ENCODE measurements around the gene ATP6AP2. TPM values are rescaled to one million over a fixed set of nuclear protein-coding genes. Genes with fewer than 3 reads are reported as not detected.

The ATP6AP2 gene
- total RNA-seq, 1 experiment from 2014 or later = 78.7 TPM

GRCh38 chrX:40653535-40653934 is 72.8 kb downstream of the ATP6AP2 start:
- DNase-seq (ENCODE audit: low spot score) (no peak), ATAC-seq (no peak)
- Mint-ChIP-seq H3K9me3 (no peaks in the 10 kb centered on the region), H3K27me3 (ENCODE audit: low read depth) (no peaks in the 10 kb centered on the region; the same call in 1 of the 2 replicates), H3K4me3 (no peak overlapping the region), H3K27ac (no peak overlapping the region), H3K4me1 (0 out of 2 replicates have a peak, but pooled peaks cover 2% of the 10 kb centered on the region), H3K36me3 (peaks cover 28% of the 10 kb centered on the region)
- POLR2A ChIA-PET = no interaction called here
- no peak for TF ChIP-seq NFYB (CRISPR knock-in tag; conservative IDR thresholded peaks at IDR 0.05; ENCODE audit: low read depth)
- no peak for TF ChIP-seq ZNF317 (CRISPR knock-in tag; IDR thresholded peaks at IDR 0.05; ENCODE audit: borderline replicate concordance, low read depth)
- TF ChIP-seq RELA (CRISPR knock-in tag; IDR thresholded peaks at IDR 0.05; ENCODE audit: borderline replicate concordance) = no peak
- no peak for TF ChIP-seq NR3C1 (CRISPR knock-in tag; conservative IDR thresholded peaks at IDR 0.05; ENCODE audit: low read depth)
- TF ChIP-seq ZNF396 (CRISPR knock-in tag; IDR thresholded peaks at IDR 0.05; ENCODE audit: borderline replicate concordance) = no peak
- no peak for TF ChIP-seq MXD4 (CRISPR knock-in tag; IDR thresholded peaks at IDR 0.05; ENCODE audit: borderline replicate concordance)
- TF ChIP-seq E2F4 (CRISPR knock-in tag; IDR thresholded peaks at IDR 0.05; ENCODE audit: borderline replicate concordance, low read depth) = no peak
- TF ChIP-seq, protein P1, sequence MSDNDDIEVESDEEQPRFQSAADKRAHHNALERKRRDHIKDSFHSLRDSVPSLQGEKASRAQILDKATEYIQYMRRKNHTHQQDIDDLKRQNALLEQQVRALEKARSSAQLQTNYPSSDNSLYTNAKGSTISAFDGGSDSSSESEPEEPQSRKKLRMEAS (CRISPR knock-in tag; IDR thresholded peaks at IDR 0.05) = no peak
- no peak for TF ChIP-seq PRDM15 (CRISPR knock-in tag; IDR thresholded peaks at IDR 0.05)
- no peak for TF ChIP-seq FOXP1 (CRISPR knock-in tag; IDR thresholded peaks at IDR 0.05; ENCODE audit: borderline replicate concordance)
- TF ChIP-seq, protein P2, sequence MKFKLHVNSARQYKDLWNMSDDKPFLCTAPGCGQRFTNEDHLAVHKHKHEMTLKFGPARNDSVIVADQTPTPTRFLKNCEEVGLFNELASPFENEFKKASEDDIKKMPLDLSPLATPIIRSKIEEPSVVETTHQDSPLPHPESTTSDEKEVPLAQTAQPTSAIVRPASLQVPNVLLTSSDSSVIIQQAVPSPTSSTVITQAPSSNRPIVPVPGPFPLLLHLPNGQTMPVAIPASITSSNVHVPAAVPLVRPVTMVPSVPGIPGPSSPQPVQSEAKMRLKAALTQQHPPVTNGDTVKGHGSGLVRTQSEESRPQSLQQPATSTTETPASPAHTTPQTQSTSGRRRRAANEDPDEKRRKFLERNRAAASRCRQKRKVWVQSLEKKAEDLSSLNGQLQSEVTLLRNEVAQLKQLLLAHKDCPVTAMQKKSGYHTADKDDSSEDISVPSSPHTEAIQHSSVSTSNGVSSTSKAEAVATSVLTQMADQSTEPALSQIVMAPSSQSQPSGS (CRISPR knock-in tag; IDR thresholded peaks at IDR 0.05; ENCODE audit: borderline replicate concordance, low read depth) = no peak
- TF ChIP-seq, protein P3, sequence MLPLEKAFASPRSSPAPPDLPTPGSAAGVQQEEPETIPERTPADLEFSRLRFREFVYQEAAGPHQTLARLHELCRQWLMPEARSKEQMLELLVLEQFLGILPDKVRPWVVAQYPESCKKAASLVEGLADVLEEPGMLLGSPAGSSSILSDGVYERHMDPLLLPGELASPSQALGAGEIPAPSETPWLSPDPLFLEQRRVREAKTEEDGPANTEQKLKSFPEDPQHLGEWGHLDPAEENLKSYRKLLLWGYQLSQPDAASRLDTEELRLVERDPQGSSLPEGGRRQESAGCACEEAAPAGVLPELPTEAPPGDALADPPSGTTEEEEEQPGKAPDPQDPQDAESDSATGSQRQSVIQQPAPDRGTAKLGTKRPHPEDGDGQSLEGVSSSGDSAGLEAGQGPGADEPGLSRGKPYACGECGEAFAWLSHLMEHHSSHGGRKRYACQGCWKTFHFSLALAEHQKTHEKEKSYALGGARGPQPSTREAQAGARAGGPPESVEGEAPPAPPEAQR (CRISPR knock-in tag; IDR thresholded peaks at IDR 0.05) = no peak
- no peak for TF ChIP-seq HMGXB4 (CRISPR knock-in tag; IDR thresholded peaks at IDR 0.05)
- no peak for TF ChIP-seq NR1H2 (CRISPR knock-in tag; IDR thresholded peaks at IDR 0.05)
- no peak for TF ChIP-seq ZNF512 (CRISPR knock-in tag; IDR thresholded peaks at IDR 0.05; ENCODE audit: borderline replicate concordance)
- TF ChIP-seq ZNF232 (CRISPR knock-in tag; IDR thresholded peaks at IDR 0.05) = no peak
- TF ChIP-seq FOXJ3 (CRISPR knock-in tag; IDR thresholded peaks at IDR 0.05; ENCODE audit: borderline replicate concordance) = no peak
- TF ChIP-seq ELF4 (CRISPR knock-in tag; IDR thresholded peaks at IDR 0.05; ENCODE audit: low read depth) = no peak
- TF ChIP-seq, protein P4, sequence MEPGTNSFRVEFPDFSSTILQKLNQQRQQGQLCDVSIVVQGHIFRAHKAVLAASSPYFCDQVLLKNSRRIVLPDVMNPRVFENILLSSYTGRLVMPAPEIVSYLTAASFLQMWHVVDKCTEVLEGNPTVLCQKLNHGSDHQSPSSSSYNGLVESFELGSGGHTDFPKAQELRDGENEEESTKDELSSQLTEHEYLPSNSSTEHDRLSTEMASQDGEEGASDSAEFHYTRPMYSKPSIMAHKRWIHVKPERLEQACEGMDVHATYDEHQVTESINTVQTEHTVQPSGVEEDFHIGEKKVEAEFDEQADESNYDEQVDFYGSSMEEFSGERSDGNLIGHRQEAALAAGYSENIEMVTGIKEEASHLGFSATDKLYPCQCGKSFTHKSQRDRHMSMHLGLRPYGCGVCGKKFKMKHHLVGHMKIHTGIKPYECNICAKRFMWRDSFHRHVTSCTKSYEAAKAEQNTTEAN (CRISPR knock-in tag; IDR thresholded peaks at IDR 0.05) = no peak
- TF ChIP-seq ETV6 (CRISPR knock-in tag; IDR thresholded peaks at IDR 0.05) = no peak
- CTCF ChIA-PET = no interaction called here
